Measurements from ENCODE around the gene GALNT2.

Gene GALNT2

DNA sequence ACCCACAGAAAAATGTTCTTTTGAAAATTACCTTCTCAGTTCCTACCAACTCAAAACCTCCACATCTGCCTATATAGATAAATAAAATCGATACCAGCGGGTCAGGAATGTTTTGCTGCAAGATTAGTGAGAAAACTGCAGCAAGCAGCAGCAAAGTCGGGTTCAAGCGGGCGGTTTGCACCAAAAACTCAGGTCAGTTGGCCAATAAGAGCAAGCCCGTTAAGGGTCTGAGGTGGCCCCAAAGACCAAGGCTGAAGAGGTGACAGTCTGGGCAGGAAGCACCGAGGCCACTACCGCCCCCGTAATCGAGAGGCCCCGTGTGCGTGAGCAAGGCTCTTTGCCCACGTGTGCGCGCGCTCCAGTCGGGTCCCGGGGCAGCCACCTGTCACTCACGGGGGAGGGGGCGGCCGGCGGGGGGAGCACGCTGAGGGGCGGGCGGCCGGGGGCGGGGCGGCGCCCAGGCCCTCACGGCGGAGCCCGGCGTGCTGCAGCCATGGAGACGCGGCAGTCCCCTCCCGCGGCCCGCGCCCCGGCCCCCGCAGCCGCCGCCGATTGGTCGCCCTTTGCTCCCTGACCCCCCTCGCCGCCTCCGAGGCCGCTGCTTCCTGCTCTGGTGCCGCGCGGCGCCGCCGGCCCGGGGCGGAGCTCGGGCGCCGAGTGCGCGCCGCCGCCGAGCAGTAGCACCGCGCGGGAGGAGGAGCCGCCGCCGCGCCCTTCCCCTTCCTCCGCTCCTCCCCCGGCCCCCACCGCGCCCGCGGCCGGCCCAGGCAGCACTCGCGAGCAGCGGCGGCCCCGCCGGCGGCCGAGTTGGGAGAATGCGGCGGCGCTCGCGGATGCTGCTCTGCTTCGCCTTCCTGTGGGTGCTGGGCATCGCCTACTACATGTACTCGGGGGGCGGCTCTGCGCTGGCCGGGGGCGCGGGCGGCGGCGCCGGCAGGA lies at the start of gene GALNT2:
TSS of gene GALNT2 (plus strand) at position 773 of the 939 bp plus-strand sequence. CDS start at position 816, 43 bp downstream.
- Histone ChIP-seq H3K36me3 (ENCODE audit: insufficient read depth, low read length) (no peaks in the 10 kb centered on the region), H3K4me3 (ENCODE audit: low read length, poor library complexity, severe bottlenecking) (peak within 1 kb of the TSS; percentile 91), H3K4me2 (ENCODE audit: low read depth, low read length, poor library complexity, severe bottlenecking) (peak within 1 kb of the TSS; percentile 99), H4K20me1 (ENCODE audit: insufficient read depth, low read length, poor library complexity, severe bottlenecking) (peaks cover 42% of the 10 kb centered on the region), H3K9me2 (replicated peaks; ENCODE audit: low read depth, low read length) (no peaks in the 10 kb centered on the region), H3K9ac (ENCODE audit: low read depth, low read length, poor library complexity, severe bottlenecking) (peak within 1 kb of the TSS; percentile 93), H3K4me1 (ENCODE audit: insufficient read depth, low read length, poor library complexity, severe bottlenecking) (peaks cover 37% of the 10 kb centered on the region), H3F3A (ENCODE audit: low read depth) (peaks cover 9% of the 10 kb centered on the region), H3K9me3 (ENCODE audit: insufficient read depth, low read depth, low read length) (peaks cover 3% of the 10 kb centered on the region; the same call in 1 of the 2 replicates), H3K79me2 (ENCODE audit: insufficient read depth, low read length) (peaks cover 47% of the 10 kb centered on the region), H3K27me3 (ENCODE audit: insufficient read depth, low read length, poor library complexity, severe bottlenecking) (no peaks in the 10 kb centered on the region), H2AFZ (ENCODE audit: low read length) (peak within 1 kb of the TSS; percentile 94)
- TF ChIP-seq EZH2phosphoT487 (IDR thresholded peaks at IDR 0.05; ENCODE audit: borderline replicate concordance): no peak
- TF ChIP-seq, protein P1, sequence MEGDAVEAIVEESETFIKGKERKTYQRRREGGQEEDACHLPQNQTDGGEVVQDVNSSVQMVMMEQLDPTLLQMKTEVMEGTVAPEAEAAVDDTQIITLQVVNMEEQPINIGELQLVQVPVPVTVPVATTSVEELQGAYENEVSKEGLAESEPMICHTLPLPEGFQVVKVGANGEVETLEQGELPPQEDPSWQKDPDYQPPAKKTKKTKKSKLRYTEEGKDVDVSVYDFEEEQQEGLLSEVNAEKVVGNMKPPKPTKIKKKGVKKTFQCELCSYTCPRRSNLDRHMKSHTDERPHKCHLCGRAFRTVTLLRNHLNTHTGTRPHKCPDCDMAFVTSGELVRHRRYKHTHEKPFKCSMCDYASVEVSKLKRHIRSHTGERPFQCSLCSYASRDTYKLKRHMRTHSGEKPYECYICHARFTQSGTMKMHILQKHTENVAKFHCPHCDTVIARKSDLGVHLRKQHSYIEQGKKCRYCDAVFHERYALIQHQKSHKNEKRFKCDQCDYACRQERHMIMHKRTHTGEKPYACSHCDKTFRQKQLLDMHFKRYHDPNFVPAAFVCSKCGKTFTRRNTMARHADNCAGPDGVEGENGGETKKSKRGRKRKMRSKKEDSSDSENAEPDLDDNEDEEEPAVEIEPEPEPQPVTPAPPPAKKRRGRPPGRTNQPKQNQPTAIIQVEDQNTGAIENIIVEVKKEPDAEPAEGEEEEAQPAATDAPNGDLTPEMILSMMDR (conservative IDR thresholded peaks at IDR 0.05; ENCODE audit: low read length): no peak

DNA sequence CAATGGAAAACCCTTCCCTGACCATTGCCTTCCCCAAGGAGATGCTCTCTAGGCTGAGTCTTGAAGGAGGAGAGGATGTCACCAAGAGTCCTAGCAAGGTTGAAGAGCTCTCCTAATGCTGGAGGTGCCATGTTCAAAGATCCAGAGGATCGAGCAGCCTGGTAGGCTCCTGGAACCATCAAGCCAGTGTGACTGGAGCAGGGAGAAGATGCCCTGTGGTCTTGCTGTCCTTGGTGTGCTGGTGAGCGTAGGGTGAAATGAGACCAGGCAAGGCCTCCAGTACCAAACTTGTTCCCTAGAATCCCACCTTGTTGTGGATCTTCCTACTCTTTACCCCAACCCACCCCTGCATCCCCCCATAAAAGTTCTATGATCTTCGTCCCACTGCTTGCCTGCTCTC lies 46.6 kb upstream of the GALNT2 start:
- Histone ChIP-seq H3K79me2 (ENCODE audit: insufficient read depth, low read length) (no peaks in the 10 kb centered on the region), H2AFZ (ENCODE audit: low read length) (no peak overlapping the region), H3K4me2 (ENCODE audit: low read depth, low read length, poor library complexity, severe bottlenecking) (no peak overlapping the region), H3K4me3 (ENCODE audit: low read length, poor library complexity, severe bottlenecking) (no peak overlapping the region), H3K9me3 (ENCODE audit: insufficient read depth, low read depth, low read length) (no peaks in the 10 kb centered on the region), H3K9ac (ENCODE audit: low read depth, low read length, poor library complexity, severe bottlenecking) (no peak overlapping the region), H3K9me2 (replicated peaks; ENCODE audit: low read depth, low read length) (no peaks in the 10 kb centered on the region), H3K36me3 (ENCODE audit: insufficient read depth, low read length) (no peaks in the 10 kb centered on the region), H3F3A (ENCODE audit: low read depth) (no peaks in the 10 kb centered on the region), H3K27me3 (ENCODE audit: insufficient read depth, low read length, poor library complexity, severe bottlenecking) (no peaks in the 10 kb centered on the region), H4K20me1 (ENCODE audit: insufficient read depth, low read length, poor library complexity, severe bottlenecking) (no peaks in the 10 kb centered on the region), H3K4me1 (ENCODE audit: insufficient read depth, low read length, poor library complexity, severe bottlenecking) (no peaks in the 10 kb centered on the region)
- TF ChIP-seq EZH2phosphoT487 (IDR thresholded peaks at IDR 0.05; ENCODE audit: borderline replicate concordance): no peak
- TF ChIP-seq, protein P1 (conservative IDR thresholded peaks at IDR 0.05; ENCODE audit: low read length): no peak

DNA sequence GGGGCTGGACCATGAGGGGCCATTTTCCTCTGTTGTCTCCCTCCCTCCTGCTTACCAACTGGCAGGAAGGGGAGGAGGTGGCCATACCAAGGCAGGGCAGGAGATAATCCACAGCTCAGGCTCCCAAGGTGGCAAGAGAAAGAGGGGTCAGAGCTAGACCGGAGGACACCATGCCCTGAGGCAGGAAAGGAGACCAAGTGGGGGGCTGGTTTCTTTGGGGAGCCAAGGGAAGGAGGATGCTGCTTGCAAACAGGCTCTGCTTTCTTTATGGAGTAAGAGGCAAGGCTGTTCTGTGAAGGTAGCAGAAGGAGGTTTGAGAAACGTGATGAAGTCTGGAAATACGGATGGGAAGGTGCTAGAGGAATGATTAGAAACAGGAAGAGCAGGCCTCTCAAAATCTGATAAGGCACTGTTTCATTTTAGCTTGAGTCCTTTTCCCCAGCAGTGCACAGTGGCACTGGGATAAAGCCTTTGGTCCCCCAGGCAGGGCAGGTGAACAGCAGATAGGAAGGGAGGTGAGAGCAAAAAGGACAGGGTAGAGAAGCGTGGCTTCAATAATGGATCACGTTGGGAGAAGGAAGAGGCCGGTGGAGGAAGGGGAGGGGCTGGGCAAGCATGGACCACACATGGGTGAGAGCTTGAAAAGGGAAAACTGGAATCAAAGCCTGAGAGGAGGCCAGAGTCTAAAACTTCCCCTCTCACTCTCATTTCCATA lies 44.2 kb upstream of the GALNT2 start:
- Histone ChIP-seq H3K9ac (ENCODE audit: low read depth, low read length, poor library complexity, severe bottlenecking) (no peak overlapping the region), H3K9me2 (replicated peaks; ENCODE audit: low read depth, low read length) (no peaks in the 10 kb centered on the region), H3K4me2 (ENCODE audit: low read depth, low read length, poor library complexity, severe bottlenecking) (no peak overlapping the region), H3F3A (ENCODE audit: low read depth) (no peaks in the 10 kb centered on the region), H3K79me2 (ENCODE audit: insufficient read depth, low read length) (no peaks in the 10 kb centered on the region), H3K4me1 (ENCODE audit: insufficient read depth, low read length, poor library complexity, severe bottlenecking) (no peaks in the 10 kb centered on the region), H3K27me3 (ENCODE audit: insufficient read depth, low read length, poor library complexity, severe bottlenecking) (no peaks in the 10 kb centered on the region), H3K4me3 (ENCODE audit: low read length, poor library complexity, severe bottlenecking) (no peak overlapping the region), H3K9me3 (ENCODE audit: insufficient read depth, low read depth, low read length) (no peaks in the 10 kb centered on the region), H4K20me1 (ENCODE audit: insufficient read depth, low read length, poor library complexity, severe bottlenecking) (no peaks in the 10 kb centered on the region), H2AFZ (ENCODE audit: low read length) (no peak overlapping the region), H3K36me3 (ENCODE audit: insufficient read depth, low read length) (no peaks in the 10 kb centered on the region)
- no peak for TF ChIP-seq EZH2phosphoT487 (IDR thresholded peaks at IDR 0.05; ENCODE audit: borderline replicate concordance)
- TF ChIP-seq, protein P1 (conservative IDR thresholded peaks at IDR 0.05; ENCODE audit: low read length): no peak
